Central memory CD4-positive, alpha-beta T cell (primary cell): Measurements from ENCODE around the gene C1orf174.

Experiments
- DNase-seq: peaks from one replicate; pipeline ENCODE4 v3.0.0; 2022

Gene C1orf174

DNA sequence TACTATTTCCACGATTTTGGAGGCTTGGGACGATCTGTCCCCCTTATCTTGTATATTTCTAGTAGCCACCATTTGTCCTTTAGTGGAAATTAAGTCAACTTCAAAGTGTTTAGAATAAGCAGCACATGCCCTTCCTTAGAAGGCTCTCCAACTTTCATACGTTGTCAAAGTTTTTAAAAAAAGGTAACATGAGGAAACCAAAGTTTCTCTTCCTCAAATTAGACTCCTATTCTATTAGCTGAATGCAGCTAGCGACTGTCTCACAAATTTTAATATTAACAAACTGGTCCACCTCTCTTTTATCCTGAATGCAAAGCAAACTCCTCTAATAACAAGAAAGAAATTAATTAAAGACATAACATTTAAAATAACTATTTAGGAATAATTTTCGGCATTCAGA lies 6.9 kb downstream of the C1orf174 start:
- DNase-seq: no peak

DNA sequence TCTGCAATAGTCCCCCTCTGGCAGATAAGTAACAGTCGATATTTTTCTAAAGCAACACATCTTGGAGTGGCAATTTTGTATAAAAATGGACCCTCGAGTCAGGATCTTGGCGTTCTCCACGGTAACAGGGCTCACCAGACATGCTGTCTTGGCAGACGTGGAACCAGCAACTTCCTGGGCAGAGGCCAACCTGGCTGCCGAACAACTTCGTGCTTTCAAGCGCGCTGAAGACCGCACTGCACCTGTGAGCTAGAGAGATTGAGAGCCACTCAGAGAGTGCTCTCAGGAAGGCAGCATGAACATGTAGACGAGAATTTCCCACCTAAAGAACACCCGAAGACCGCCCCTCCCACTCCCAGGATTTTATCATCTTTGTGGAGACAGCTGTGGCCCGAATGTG lies 7.3 kb downstream of the C1orf174 start:
- DNase-seq: no peak

DNA sequence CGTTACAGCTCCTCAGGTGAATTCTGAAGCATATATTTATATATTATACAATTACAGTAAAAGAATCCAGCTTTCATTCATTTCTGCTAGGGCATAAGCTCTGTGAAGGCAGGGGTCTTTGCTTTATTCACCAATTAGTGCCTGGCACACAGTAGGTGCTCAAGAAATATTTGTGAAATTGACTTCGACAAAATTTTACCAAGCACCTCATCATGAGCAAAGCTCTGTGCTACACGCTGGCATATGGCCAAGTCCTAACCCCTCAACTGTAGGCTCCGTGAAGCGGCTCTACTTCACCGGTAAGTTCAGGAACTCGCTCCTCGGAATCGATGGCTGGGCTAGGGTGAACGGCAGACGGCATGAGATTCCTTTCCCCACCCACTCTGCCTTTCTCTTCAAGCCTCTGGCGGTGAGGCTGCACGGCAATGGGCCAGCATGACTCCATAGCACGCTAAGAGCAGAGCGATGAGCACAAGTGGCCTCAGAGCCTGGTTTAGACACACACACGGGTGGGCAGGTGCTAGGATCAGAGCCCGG lies 8.7 kb downstream of the C1orf174 start:
- no peak for DNase-seq

- peak; percentile 34 for DNase-seq
Observed at GRCh38 chr1:3890389-3891328, 9.4 kb downstream of the C1orf174 start.

DNA sequence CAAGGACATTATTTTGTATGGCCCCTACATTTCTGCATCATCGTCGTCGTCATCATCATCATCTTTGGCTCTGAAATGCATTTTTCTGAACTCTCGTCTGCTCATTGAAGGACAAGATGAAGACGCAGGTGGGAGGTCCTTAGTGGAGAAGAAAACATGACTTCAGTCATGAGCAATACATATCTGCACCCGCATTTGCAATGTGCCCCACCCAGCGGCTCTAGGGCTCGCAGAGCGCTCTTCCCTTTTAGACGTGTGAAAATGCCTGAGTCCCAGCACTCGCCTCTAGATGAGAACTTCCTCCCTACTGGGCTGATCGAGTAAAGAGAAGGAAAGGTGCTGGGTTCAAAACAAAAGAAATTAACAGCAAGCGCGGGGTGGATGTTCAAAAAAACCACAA lies 10.1 kb downstream of the C1orf174 start:
- DNase-seq: peak; percentile 11

GRCh38 chr1:3888301-3888700 lies 11.8 kb downstream of the C1orf174 start:
- DNase-seq: no peak

- DNase-seq: no peak
Observed at GRCh38 chr1:3886691-3887090, 13.4 kb downstream of the C1orf174 start.

DNA sequence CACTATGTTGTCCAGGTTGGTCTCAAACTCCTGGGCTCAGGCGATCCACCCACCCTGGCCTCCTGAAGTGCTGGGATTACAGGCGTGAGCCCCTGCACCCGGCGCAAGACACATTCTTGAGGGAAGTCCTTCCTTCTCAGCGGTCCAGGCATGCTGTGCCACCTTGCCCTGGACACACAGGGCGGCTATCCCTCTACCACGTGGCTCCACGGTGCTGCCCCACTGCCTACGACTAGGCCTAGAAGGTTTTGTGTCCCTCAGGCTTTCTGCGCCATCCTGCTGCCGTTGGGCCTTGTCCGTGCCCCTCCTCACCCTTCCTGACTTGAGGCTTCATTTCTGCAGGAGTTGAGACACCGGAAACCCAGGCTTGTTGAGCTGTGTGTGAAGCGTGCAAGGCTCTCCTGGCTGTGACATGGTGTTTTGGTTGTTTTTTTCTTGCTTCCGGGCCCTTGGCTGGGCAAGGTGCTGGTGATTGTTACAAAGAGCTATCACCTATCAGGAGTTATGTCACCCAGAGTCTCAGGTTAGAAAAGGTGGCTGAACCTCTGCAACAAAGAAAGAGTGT lies 13.9 kb downstream of the C1orf174 start:
- no peak for DNase-seq

DNA sequence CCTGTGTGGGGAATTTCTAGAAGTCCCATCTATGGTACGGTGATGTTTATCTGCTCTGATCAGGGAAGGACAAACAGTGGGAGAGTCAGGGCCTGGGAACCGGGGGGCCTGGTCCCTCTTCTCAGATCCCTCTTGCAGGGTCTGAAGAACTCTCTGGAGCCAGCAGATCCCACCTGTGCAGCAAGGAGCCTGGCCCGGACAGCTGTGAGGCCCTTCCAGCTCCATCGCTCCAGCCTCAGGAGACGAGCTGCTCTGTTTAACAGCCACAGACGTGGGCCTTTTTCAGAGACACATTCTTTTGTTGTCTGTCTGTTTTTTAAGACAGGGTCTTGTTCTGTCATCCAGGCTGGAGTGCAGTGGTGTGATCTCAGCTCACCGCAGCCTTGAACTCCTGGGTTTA lies 14.5 kb downstream of the C1orf174 start:
- DNase-seq: no peak

- DNase-seq: no peak
Observed at GRCh38 chr1:3884966-3885365, 15.1 kb downstream of the C1orf174 start.

GRCh38 chr1:3883194-3883925 lies 16.7 kb downstream of the C1orf174 start:
- peak; percentile 47 for DNase-seq

DNA sequence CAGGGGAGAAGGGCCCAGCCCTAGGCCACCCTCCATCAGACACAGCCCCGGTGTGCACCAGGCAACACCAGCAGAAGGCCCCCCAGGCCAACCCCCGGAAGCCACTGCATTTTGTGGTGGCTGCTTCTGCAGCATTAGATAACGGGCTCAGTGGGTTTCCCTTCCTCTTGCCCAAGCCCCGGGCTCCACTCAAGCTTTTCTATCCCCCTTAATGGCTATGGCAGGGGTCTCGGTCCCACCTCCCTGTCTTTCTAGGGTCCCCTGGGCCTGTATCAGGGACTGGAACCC lies 18.9 kb downstream of the C1orf174 start:
- no peak for DNase-seq

DNA sequence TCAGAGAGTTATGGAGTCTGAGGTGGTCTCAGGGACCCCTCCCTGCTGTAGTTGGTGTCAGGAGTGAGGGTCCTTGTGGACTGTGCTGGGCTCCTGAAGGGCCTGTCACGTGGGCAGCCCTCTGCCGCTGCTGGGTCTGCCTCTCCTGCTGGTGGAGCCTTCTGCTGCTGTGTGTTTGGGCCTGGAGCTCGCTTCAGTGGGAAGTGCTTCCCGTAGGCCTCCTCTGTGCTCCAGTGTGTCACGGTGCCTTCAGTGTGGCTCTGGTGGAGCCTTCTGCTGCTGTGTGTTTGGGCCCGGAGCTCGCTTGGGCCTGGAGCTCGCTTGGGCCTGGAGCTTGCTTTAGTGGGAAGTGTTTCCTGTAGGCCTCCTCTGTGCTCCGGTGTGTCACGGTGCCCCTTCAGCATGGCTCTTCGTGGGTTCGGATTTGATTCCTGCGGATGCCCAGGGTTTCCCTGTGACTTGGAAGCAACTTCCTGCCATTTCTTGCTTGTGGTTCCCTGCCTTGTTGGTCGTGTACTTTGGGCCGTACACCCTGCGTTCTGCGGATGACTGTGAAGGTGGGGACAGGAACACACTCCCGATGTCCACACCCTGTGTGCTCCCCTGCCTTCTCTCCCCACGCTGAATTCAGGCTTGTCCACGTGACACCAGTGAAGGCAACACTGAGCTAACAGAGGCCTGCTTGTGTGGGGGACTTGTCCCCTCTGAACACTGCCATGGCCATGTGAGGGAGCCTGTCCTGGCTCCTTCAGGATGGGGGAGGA lies 19.5 kb downstream of the C1orf174 start:
- no peak for DNase-seq

DNA sequence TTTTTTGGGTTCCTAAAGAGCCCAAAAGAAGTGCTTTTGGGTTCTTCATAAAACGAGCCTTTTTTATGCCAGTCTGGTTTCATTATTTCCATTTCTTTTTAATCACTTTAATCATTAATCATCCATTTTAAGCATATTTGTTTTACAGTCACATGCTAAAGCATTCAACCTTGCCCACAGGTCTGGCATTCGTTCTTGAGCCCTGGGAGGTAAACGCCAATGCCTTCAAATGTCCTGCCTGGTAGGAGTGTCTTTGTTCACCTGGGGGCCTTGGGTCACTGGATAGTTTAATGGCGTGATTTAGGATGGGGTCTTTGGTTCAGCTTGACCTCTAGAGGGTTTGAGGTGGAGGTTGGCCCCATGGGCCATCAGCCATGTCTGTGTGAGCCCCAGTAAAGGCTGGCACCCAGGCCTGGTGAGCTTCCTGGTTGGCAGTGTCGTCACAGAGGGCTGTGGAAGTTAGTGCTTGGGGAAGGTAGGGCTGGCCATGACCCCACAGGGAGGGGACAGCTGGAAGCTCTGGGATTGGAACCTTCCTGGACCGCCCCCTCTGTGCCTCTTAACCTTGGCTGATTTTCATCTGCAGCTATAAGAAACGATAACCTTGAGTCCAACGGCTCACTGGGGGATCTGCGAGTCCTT lies 20.2 kb downstream of the C1orf174 start:
- no peak for DNase-seq

DNA sequence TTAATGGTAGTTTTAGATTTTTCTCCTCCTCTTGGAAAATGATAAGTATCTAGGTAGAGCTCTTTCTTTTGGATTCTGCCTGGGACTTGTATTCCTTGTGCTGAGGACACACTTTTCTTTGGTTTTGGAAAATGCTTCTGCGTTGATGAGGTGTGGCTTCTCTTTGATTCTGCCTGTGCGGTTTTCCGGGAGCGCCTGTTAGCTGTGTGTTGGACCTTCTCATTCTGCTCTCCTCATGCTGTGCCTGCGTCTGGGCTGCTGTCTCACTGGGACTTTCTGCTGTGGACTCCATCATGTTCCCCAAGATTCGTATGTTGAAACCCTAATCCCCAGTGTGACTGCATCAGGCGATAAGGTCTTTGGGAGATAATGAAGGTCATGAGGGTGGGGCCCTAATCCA lies 21.0 kb downstream of the C1orf174 start:
- DNase-seq: no peak

GRCh38 chr1:3876716-3877115 lies 23.4 kb downstream of the C1orf174 start:
- DNase-seq: no peak

DNA sequence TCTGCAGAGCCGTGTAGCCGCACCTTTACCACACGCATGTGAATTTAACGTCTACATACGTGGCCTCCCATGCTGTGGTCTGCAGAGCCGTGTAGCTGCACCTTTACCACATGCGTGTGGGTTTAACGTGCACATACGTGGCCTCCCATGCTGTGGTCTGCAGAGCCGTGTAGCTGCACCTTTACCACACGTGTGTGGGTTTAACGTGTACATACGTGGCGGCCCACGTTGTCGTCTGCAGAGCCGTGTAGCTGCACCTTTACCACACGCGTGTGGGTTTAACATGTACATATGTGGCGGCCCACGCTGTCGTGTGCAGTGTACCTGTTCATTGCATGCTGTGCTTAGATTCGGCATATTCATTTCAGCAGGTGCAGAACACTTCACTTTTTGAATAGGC lies 25.3 kb downstream of the C1orf174 start:
- no peak for DNase-seq

DNA sequence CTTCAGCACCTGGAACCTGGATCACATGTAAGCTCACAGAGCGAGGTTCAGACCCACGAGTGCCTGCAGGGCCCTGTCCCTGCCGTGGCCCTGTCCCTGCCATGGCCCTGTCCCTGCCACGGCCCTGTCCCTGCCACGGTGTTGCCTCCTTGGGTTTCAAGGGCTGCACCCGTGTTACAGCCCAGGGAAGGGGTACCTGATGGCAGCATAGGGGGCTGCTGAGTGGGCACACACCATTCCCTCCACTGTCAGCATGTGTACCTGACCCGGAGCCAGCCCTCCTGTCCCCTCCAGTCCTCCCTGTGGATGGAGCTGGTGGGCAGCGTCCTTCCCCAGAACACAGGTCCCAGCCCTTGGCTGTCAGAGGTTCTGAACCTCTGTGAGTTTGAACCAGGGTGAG lies 27.5 kb downstream of the C1orf174 start:
- DNase-seq: no peak

DNA sequence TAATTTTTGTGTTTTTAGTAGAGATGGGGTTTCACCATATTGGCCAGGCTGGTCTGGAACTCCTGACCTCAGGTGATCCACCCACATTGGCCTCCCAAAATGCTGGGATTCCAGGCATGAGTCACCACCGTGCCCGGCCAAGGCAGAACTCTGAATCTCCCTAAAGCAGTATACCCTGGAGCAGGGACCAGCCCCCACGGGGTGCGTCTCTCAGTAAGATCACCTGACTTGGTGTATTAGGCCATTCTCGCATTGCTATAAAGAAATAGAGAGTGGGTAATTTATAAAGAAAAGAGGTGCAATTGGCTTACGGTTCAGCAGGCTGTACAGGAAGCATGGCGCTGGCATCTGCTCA lies 28.6 kb downstream of the C1orf174 start:
- no peak for DNase-seq

DNA sequence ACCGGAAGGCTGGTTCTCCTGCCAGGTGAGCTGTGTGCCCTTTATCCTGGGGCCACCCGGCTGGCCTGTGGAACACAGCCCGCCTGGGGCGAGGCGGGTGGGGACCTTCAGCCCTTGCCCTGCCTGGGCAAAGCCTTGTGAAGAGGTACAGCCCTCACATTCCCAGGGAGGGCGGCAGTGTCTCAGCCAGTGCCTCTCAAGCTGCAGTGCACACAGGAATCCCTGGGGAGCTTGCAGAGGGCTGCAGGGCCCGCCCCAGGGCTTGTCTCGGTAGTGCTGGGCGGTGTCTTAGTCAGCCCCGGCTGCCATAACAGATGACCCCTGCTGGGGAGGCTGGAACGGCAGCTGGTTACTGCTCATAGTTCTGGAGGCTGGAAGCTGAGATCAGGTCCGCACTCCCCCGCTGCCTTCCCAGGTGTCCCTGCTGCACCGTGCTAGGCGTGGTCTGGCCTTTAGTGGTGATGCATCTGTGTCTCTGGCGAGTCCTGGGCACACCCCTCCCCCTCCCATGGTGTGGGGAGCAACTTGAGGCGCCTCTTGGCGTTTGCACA lies 30.2 kb downstream of the C1orf174 start:
- DNase-seq: no peak

- DNase-seq: no peak
Observed at GRCh38 chr1:3868464-3869006, 31.5 kb downstream of the C1orf174 start.

GRCh38 chr1:3865606-3866160 lies 34.4 kb downstream of the C1orf174 start:
- DNase-seq: no peak
